Neural progenitor cell (in vitro differentiated cells): ENCODE data around the gene IFNA7. TPM values are rescaled to one million over a fixed set of nuclear protein-coding genes. Genes with fewer than 3 reads are reported as not detected.
A peak's percentile ranks its signal among the peaks of the same experiment; 100 is the strongest.
"Not testable (repeated sequence)": the region's sequence is repeated elsewhere in the genome, so short reads cannot be mapped to it uniquely, and the experiment has no call there.

ENCODE experiments used
- DNase-seq: peaks from one replicate; pipeline ENCODE4 v3.0.0-alpha.2; 2016; ENCODE audit warnings: low spot score
- H2AFZ ChIP-seq: fragments of 200-600 bp; sonication (generic); replicated peaks from 2 replicates; pipeline ENCODE4 v1.6.1; 2016; ENCODE audit warnings: antibody characterized with exemption
- H3F3A ChIP-seq: fragments of 200-600 bp; sonication (generic); 2 replicates; pipeline ENCODE4 v1.6.1; 2016; ENCODE audit warnings: antibody characterized with exemption, low read depth
- H3K27ac ChIP-seq: fragments of 200-600 bp; sonication (generic); 2 replicates; pipeline ENCODE4 v1.5.1; 2016; ENCODE audit warnings: mild to moderate bottlenecking
- H3K27me3 ChIP-seq: fragments of 200-600 bp; sonication (generic); 2 replicates; pipeline ENCODE4 v1.6.1; 2016; ENCODE audit warnings: mild to moderate bottlenecking, moderate library complexity
- H3K36me3 ChIP-seq: fragments of 200-600 bp; sonication (generic); 2 replicates; pipeline ENCODE4 v1.5.1; 2016
- H3K4me1 ChIP-seq: fragments of 200-600 bp; sonication (generic); 2 replicates; pipeline ENCODE4 v1.6.1; 2016; ENCODE audit warnings: mixed run types
- H3K4me2 ChIP-seq: fragments of 200-600 bp; sonication (generic); 2 replicates; pipeline ENCODE4 v1.6.1; 2016
- H3K4me3 ChIP-seq: fragments of 200-600 bp; sonication (generic); 2 replicates; pipeline ENCODE4 v1.5.1; 2016
- H3K79me2 ChIP-seq: fragments of 200-600 bp; sonication (generic); 2 replicates; pipeline ENCODE4 v1.6.1; 2016; ENCODE audit warnings: low read depth
- H3K9ac ChIP-seq: fragments of 200-600 bp; sonication (generic); 2 replicates; pipeline ENCODE4 v1.6.1; 2016
- H3K9me3 ChIP-seq: fragments of 200-600 bp; sonication (generic); 2 replicates; pipeline ENCODE4 v1.5.1; 2016; ENCODE audit warnings: low read depth
- H4K20me1 ChIP-seq: fragments of 200-600 bp; sonication (generic); 2 replicates; pipeline ENCODE4 v1.6.1; 2016; ENCODE audit warnings: low read depth
- H3K27ac Mint-ChIP-seq: 3 replicates; pipeline ENCODE4 v1.8.0; 2021; ENCODE audit warnings: mixed read lengths
- H3K27me3 Mint-ChIP-seq: 2 replicates; pipeline ENCODE4 v1.8.0; 2022; ENCODE audit warnings: low read depth, mild to moderate bottlenecking, inconsistent platforms, moderate library complexity, mixed read lengths; ENCODE audit not compliant: insufficient read depth
- H3K36me3 Mint-ChIP-seq: 3 replicates; pipeline ENCODE4 v1.8.0; 2021; ENCODE audit warnings: mixed read lengths
- H3K4me1 Mint-ChIP-seq: 3 replicates; pipeline ENCODE4 v1.8.0; 2021; ENCODE audit warnings: mixed read lengths
- H3K4me3 Mint-ChIP-seq: 3 replicates; pipeline ENCODE4 v1.8.0; 2021; ENCODE audit warnings: mild to moderate bottlenecking, moderate library complexity, mixed read lengths
- H3K9me3 Mint-ChIP-seq: 3 replicates; pipeline ENCODE4 v1.8.0; 2020; ENCODE audit warnings: mixed read lengths
- CTCF ChIP-seq: fragments of 200-600 bp; sonication (generic); IDR thresholded peaks from 2 replicates; pipeline ENCODE4 v1.5.1; 2017; ENCODE audit warnings: antibody characterized with exemption, mild to moderate bottlenecking
- EZH2 ChIP-seq: fragments of 200-600 bp; sonication (generic); IDR thresholded peaks from 2 replicates; pipeline ENCODE4 v1.6.1; 2017; ENCODE audit warnings: antibody characterized with exemption, mild to moderate bottlenecking, moderate library complexity
- EZH2phosphoT487 ChIP-seq: fragments of 200-600 bp; sonication (generic); IDR thresholded peaks from 2 replicates; pipeline ENCODE4 v1.6.1; 2017; ENCODE audit warnings: antibody characterized with exemption
- total RNA-seq: library from RNA; depleted of rRNA; stranded (reverse); fragments of >200 nt; gene quantifications from 2 replicates; pipeline ENCODE4 v1.2.3, GENCODE V29; 2015; ENCODE audit warnings: low replicate concordance

IFNA7 gene
- total RNA-seq, 1 donor from 2014 or later: not detected

DNA sequence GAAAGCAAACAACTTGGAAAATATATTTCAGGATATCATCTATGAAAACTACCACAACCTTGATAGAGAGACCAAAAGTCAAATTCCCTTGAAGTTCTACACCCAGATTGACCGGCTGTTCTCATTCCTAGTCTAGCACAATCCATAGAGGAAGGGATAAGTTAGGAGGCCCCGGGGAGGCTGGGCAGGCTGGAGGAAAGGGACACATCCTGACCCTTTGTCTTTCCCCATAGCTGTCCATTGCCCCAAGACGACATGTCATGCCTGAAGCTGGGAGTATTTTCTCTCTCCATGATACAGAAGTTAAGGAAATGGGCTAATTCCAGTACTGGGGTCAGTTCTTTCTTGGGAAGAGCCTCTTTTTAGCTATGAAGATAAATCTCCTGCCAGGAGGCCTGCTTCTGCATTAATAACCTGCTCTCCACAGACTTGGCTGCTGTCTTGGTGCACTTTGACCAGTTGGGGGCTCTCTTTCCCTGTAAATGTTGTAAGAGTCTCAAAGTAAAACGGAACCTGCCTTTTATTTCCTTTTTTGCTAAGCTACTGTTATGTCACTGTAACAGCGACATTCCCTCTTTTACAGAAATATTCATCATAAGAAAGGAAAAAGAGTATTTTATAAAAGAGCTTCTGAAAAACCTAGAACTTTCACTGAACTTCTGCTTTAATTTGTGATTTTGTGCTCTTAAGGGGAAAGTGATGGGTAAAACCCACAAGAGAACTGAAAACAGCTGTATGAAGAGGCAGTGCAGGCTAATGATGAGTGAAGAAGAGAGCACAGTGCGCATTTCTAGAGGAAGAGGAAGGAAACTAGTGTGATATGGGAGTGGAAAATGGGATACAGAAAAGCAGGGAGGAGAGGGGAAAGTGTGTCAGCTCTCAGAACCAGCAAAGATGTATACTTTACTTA, 6.9 kb downstream of the IFNA7 start:
- peak; percentile 75 for TF ChIP-seq CTCF
- not testable (repeated sequence) for H4K20me1 ChIP-seq, H3K79me2 ChIP-seq, H3K4me1 ChIP-seq, H3K4me3 ChIP-seq, H3F3A ChIP-seq, H3K9me3 ChIP-seq, H3K9ac ChIP-seq, H3K27ac Mint-ChIP-seq, H3K4me1 Mint-ChIP-seq, H3K36me3 ChIP-seq, H3K4me2 ChIP-seq, H3K9me3 Mint-ChIP-seq, H3K27me3 ChIP-seq, H3K27me3 Mint-ChIP-seq, H3K4me3 Mint-ChIP-seq, H3K27ac ChIP-seq, H3K36me3 Mint-ChIP-seq
- peak overlapping the region; percentile 86 for H2AFZ ChIP-seq
- DNase-seq: peak; percentile 28

DNA sequence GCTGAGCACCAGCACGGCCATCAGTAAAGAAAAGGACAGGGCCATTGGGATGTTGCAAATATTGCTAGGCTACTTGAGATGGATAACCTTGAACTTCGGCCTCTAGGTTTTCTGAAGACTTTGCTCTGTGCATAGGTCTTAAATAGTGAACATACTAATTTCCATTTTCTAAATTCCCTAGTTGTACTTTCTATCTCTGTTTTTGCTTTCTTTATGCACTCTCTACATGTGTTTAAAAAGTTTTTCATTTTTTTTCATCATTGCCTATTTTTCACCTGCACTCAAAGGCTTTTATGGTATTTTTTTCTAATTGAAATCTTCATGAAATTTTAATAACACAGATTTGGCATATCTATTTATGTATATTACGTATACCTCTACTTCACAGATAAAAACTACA, 14.5 kb downstream of the IFNA7 start, which contains the start of gene IFNA4:
TSS of gene IFNA4 (minus strand) at position 101 of the 400 bp plus-strand sequence. CDS start at position 45, 56 bp downstream.
- H3K4me1 Mint-ChIP-seq, H4K20me1 ChIP-seq, H3K27me3 ChIP-seq, H3K4me3 ChIP-seq, H3K9ac ChIP-seq, H3K4me1 ChIP-seq, H3K27ac ChIP-seq, H3K27me3 Mint-ChIP-seq, H3K27ac Mint-ChIP-seq, H3F3A ChIP-seq, H3K9me3 ChIP-seq, H3K4me2 ChIP-seq, H3K79me2 ChIP-seq, DNase-seq, H3K36me3 ChIP-seq, H3K4me3 Mint-ChIP-seq, H3K36me3 Mint-ChIP-seq, H2AFZ ChIP-seq, H3K9me3 Mint-ChIP-seq: not testable (repeated sequence)

- H3K79me2 ChIP-seq, H3K4me1 ChIP-seq, H3K27me3 Mint-ChIP-seq, H3K9me3 Mint-ChIP-seq, H3K4me1 Mint-ChIP-seq, H3F3A ChIP-seq, H3K27ac ChIP-seq, H3K36me3 ChIP-seq, H3K4me3 ChIP-seq, H3K27ac Mint-ChIP-seq, H3K4me3 Mint-ChIP-seq, H2AFZ ChIP-seq, H3K36me3 Mint-ChIP-seq, H3K27me3 ChIP-seq, H3K4me2 ChIP-seq, H4K20me1 ChIP-seq, H3K9ac ChIP-seq, H3K9me3 ChIP-seq: not testable (repeated sequence)
- DNase-seq: peak; percentile 28
- TF ChIP-seq CTCF: peak; percentile 73
These were observed 18.9 kb downstream of the IFNA7 start for GRCh38 chr9:21182810-21183736.

DNA sequence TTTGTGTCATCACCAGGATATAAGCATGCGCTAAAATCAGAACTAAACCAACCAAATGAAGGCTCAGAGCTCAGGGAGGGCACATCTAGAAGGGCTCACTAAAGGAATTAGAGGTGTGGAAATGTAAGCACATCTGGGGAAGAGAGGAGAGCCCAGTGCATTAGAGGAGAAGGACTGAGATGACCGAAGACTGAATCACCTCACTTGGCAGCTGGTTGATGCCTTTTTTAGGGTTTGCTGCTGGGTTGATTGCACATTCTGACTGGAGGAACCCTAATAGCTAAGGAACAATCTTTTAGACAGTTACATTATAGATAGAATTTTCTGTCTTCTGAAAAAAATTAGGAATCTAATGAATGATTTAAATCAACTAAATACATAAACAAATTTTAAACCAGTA, 27.3 kb downstream of the IFNA7 start:
- Mint-ChIP-seq H3K4me3 (no peak overlapping the region), H3K4me1 (no peaks in the 10 kb centered on the region), H3K36me3 (no peaks in the 10 kb centered on the region), H3K27ac (no peak overlapping the region), H3K9me3 (no peaks in the 10 kb centered on the region), H3K27me3 (peaks cover 4% of the 10 kb centered on the region)
- Histone ChIP-seq H3K4me3 (no peak overlapping the region), H3K36me3 (no peaks in the 10 kb centered on the region), H3K9ac (no peak overlapping the region), H3K4me2 (no peak overlapping the region), H4K20me1 (no peaks in the 10 kb centered on the region), H3K27me3 (peaks cover 25% of the 10 kb centered on the region), H3K27ac (no peak overlapping the region), H3K79me2 (no peaks in the 10 kb centered on the region), H3K4me1 (no peaks in the 10 kb centered on the region), H2AFZ (no peak overlapping the region), H3F3A (no peaks in the 10 kb centered on the region), H3K9me3 (no peaks in the 10 kb centered on the region)
- TF ChIP-seq EZH2phosphoT487 (no peak), CTCF (no peak), EZH2 (no peak)
- DNase-seq: no peak
